NB4 (cell line): ENCODE results near the gene CTSD.
"Not testable (repeated sequence)": the region's sequence is repeated elsewhere in the genome, so short reads cannot be mapped to it uniquely, and the experiment has no call there.

Source experiments
- CTCF ChIP-seq: IDR thresholded peaks from one replicate; pipeline ENCODE4 v1.5.1; 2012; ENCODE audit warnings: low read depth, low read length
- MYC ChIP-seq: IDR thresholded peaks from 2 replicates; pipeline ENCODE4 v1.6.1; 2011; ENCODE audit warnings: low read depth, low read length

- TF ChIP-seq CTCF, MYC: not testable (repeated sequence)
Observed at GRCh38 chr11:1813356-1813755, 49.6 kb upstream of the CTSD start.
